GM10248 (cell line): ENCODE data around the gene RMI2.

Experiments
- CTCF ChIA-PET: fragments of 300-600 bp; sonication (Branson Sonifier 250); formaldehyde crosslinking; extraction: SDS; loops from one replicate; lab custom pipeline; 2021; ENCODE audit warnings: antibody characterized with exemption; lab: Yijun Ruan, JAX
- POLR2A ChIA-PET: fragments of 350-650 bp; sonication (Branson Sonifier 250); formaldehyde crosslinking; extraction: SDS; loops from one replicate; lab custom pipeline; 2020; ENCODE audit warnings: antibody characterized with exemption; lab: Yijun Ruan, JAX
- DNase-seq: peaks from one replicate; pipeline ENCODE4 v3.0.0; 2012; ENCODE audit errors: extremely low spot score
- CTCF ChIP-seq: IDR thresholded peaks from 2 replicates; pipeline ENCODE4 v1.5.1; 2012; ENCODE audit warnings: mild to moderate bottlenecking, low read depth; ENCODE audit errors: extremely low read depth, missing control alignments, control extremely low read depth

RMI2 gene

GRCh38 chr16:11356573-11357331, 11.5 kb downstream of the RMI2 start:
- peak; percentile 69 for TF ChIP-seq CTCF
- CTCF ChIA-PET: interaction anchor here (0.6 to 4.8 kb wide), 37 partner anchors 9 to 408 kb away, joined by 3 to 42 read pairs (median 4); partner anchors contain the start of genes PRM2 and SOCS1
- POLR2A ChIA-PET: interaction anchor here (0.5 to 1.2 kb wide), 5 partner anchors 13 to 104 kb away, joined by 4 to 7 read pairs (median 5); partner anchors contain the start of gene SOCS1
- peak; percentile 69 for DNase-seq

GRCh38 chr16:11358531-11358930, 13.3 kb downstream of the RMI2 start:
- no peak for TF ChIP-seq CTCF
- ChIA-PET POLR2A (interaction anchor here (1.2 to 1.6 kb wide), 2 partner anchors 102 to 103 kb away, joined by 7 to 8 read pairs; partner anchors contain the start of gene SOCS1), CTCF (interaction anchor here (0.7 to 4.8 kb wide), 16 partner anchors 8 to 405 kb away, joined by 3 to 42 read pairs (median 4); partner anchors contain the start of gene SOCS1)
- DNase-seq: no peak

- TF ChIP-seq CTCF: no peak
- POLR2A ChIA-PET: interaction anchor here (1.6 kb wide), 1 partner anchor 104 kb away, joined by 7 read pairs; no protein-coding TSS in a partner anchor
- CTCF ChIA-PET: interaction anchor here (0.8 to 4.8 kb wide), 6 partner anchors 9 to 405 kb away, joined by 3 to 42 read pairs (median 6); no protein-coding TSS in a partner anchor
- no peak for DNase-seq
Measured at GRCh38 chr16:11359370-11359769, 14.1 kb downstream of the RMI2 start.

- POLR2A ChIA-PET: no interaction called here
- CTCF ChIA-PET: interaction anchor here (1.1 to 4.8 kb wide), 4 partner anchors 11 to 396 kb away, joined by 3 to 42 read pairs (median 8); partner anchors contain the start of gene SOCS1
- no peak for DNase-seq
- TF ChIP-seq CTCF: no peak
Measured at GRCh38 chr16:11360641-11361373, 15.5 kb downstream of the RMI2 start.

- peak; percentile 43 for DNase-seq
- POLR2A ChIA-PET: no interaction called here
- TF ChIP-seq CTCF: no peak
- CTCF ChIA-PET: interaction anchor here (1.1 to 3.3 kb wide), 3 partner anchors 10 to 106 kb away, joined by 3 to 11 read pairs (median 4); partner anchors contain the start of gene SOCS1
Measured at GRCh38 chr16:11361701-11362451, 16.6 kb downstream of the RMI2 start.
